Naive B cell (primary cell): ENCODE measurements around the gene PROM2. TPM values are rescaled to one million over a fixed set of nuclear protein-coding genes. Genes with fewer than 3 reads are reported as not detected.

ENCODE experiments used
- ATAC-seq, 2 donors: fragments of 150-1000 bp; cut with Tn5 transposase; 2 replicates each; pipeline ENCODE4 v1.10.0; 2021; ENCODE audit warnings: low read depth in 2 of 2, mild to moderate bottlenecking in 2 of 2, moderate library complexity in 2 of 2
- DNase-seq: peaks from one replicate; pipeline ENCODE4 v3.0.0; 2022
- H3K27ac Mint-ChIP-seq, 6 donors: one replicate each; pipeline ENCODE4 v1.8.0; 2020 to 2022; ENCODE audit warnings: mild to moderate bottlenecking in 6 of 6, mixed read lengths in 6 of 6, moderate library complexity in 5 of 6, inconsistent platforms in 2 of 6
- H3K27me3 Mint-ChIP-seq, 3 donors: one replicate each; pipeline ENCODE4 v1.8.0; 2021 to 2022; ENCODE audit warnings: mixed read lengths in 3 of 3, mild to moderate bottlenecking in 1 of 3
- H3K36me3 Mint-ChIP-seq, 2 donors: one replicate each; pipeline ENCODE4 v1.8.0; 2020 to 2022; ENCODE audit warnings: mixed read lengths in 2 of 2, inconsistent platforms in 1 of 2, mild to moderate bottlenecking in 1 of 2
- H3K4me1 Mint-ChIP-seq, 3 donors: one replicate each; pipeline ENCODE4 v1.8.0; 2020 to 2022; ENCODE audit warnings: mixed read lengths in 3 of 3, inconsistent platforms in 1 of 3, mild to moderate bottlenecking in 1 of 3, moderate library complexity in 1 of 3
- H3K4me3 Mint-ChIP-seq, 8 donors: one replicate each; pipeline ENCODE4 v1.8.0; 2020 to 2022; ENCODE audit warnings: mild to moderate bottlenecking in 8 of 8, mixed read lengths in 8 of 8, moderate library complexity in 8 of 8, inconsistent platforms in 2 of 8
- H3K9me3 Mint-ChIP-seq, 7 donors: one replicate each; pipeline ENCODE4 v1.8.0; 2020 to 2022; ENCODE audit warnings: mixed read lengths in 7 of 7, mild to moderate bottlenecking in 5 of 7, inconsistent platforms in 2 of 7, moderate library complexity in 1 of 7
- polyA plus RNA-seq, 6 donors: library from polyadenylated mRNA; unstranded; fragments of 300-500 nt; fragmentation: Illumina TruSeq; gene quantifications; one replicate each; pipeline ENCODE4 v1.2.3, GENCODE V29; 2021; ENCODE audit warnings: low read depth in 6 of 6

Gene PROM2
- polyA plus RNA-seq, 6 donors from 2014 or later, result not detected

DNA sequence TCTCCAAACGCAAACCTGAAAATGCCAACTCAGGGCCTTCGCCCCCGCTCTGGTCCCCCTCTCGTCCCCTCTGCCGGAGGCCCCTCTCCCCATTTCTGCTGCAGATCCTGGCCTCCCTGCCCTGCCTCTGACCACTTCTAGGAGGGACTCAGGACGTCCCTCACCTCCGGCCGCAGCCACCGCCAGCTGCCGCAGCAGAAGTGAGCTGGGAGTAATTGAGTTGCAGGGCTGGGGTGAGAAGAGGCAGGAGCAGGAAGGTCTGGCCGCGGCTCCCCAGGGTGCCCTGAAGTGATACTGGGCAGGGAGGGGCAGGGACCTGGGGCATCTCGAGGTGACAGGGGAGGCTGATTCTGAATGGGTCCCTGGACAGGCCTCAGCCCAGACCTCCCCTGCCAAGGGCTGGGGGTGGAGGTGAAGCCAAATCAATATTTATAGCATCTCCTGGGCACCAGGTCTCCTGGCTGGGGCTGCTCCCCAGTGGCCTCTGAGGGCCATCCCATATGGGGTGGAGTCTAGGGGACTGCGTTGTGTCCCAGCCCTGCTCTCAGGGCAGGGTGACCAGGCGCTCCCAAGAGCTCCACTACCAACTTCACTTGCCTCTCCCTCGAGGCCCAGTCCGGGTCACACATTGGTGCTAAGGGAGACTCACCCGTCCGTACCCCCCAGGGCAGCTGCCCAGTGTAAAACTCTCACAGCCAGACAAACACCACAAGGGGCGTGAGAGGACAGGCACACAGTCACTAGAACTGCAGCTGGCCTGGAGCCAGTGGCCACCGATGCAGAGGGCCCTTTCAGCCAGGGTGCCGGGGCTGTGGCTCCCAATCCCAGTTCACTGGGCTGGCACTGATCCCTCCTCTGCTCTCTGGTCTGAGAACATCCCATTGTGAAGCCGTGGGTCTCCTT, 55.9 kb downstream of the PROM2 start:
- no peak for ATAC-seq
- H3K27ac Mint-ChIP-seq, result no peak overlapping the region

DNA sequence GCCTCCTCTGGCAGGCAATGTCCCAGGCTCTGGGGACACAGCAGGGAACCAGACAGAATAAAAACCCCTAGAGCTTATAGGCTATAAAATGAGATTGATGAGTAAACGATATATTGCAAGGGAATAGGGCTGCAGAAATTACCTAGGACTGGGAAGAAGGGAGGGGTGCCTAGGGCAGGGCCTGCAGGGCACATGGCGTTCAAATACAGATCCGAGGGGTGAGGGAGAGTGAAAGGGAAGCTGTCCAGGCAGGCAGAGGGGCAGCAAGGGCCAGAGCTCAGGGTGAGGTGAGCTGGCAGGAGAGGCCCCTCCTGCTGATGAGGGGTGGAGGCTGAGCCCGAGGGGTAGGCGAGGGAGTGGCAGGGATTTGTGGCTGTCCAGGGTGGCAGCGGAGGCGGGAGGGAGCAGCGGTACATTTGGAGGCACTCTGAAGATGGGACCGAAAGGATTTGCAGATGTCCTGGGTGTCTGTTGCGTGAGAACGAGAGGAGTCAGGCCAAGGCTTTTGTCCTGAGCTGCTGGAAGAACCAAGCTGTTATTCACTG, 56.6 kb downstream of the PROM2 start:
- Mint-ChIP-seq H3K27me3 (peaks cover under 1 to 5% (median 1%) of the 10 kb centered on the region in 3 donors), H3K4me3 (no peak overlapping the region), H3K36me3 (no peaks in the 10 kb centered on the region), H3K4me1 (no peaks in the 10 kb centered on the region), H3K9me3 (peaks cover 0 to 8% (median 2%) of the 10 kb centered on the region in 7 donors), H3K27ac (peak overlapping the region in 2 of 6 donors; percentile 20 to 39)
- DNase-seq (no peak), ATAC-seq (no peak)

More for the DNA sequence above, 55.9 kb downstream of the PROM2 start:
- DNase-seq, result no peak
- Mint-ChIP-seq H3K27me3 (peaks cover 0 to 5% (median 0%) of the 10 kb centered on the region in 3 donors), H3K9me3 (peaks cover 0 to 12% (median 1%) of the 10 kb centered on the region in 7 donors), H3K4me3 (no peak overlapping the region), H3K36me3 (no peaks in the 10 kb centered on the region), H3K4me1 (no peaks in the 10 kb centered on the region)

DNA sequence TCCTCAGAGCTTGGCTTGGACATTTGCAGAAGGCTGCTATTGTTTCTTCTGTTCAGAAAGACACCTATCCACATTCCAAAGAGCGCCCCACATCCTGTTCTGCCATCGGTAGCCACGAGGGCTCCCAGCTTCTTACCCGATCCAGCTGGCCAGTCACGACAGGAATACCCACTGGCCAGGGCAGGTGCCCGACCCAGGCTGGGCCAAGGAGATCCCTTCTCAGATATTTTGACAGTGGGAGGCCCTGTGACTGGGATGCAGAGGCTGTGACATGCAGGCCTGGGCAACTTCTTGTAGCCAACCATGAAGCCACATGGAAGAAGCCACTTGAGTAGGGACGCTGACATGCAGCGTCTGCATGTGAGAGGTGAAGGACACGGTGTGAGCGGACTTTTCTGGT, 57.4 kb downstream of the PROM2 start:
- Mint-ChIP-seq H3K27me3 (peaks cover 3 to 5% (median 4%) of the 10 kb centered on the region in 3 donors), H3K27ac (no peak overlapping the region), H3K9me3 (peaks cover 0 to 7% (median 1%) of the 10 kb centered on the region in 7 donors), H3K4me1 (no peaks in the 10 kb centered on the region), H3K4me3 (no peak overlapping the region), H3K36me3 (no peaks in the 10 kb centered on the region)
- DNase-seq, result no peak
- no peak for ATAC-seq

DNA sequence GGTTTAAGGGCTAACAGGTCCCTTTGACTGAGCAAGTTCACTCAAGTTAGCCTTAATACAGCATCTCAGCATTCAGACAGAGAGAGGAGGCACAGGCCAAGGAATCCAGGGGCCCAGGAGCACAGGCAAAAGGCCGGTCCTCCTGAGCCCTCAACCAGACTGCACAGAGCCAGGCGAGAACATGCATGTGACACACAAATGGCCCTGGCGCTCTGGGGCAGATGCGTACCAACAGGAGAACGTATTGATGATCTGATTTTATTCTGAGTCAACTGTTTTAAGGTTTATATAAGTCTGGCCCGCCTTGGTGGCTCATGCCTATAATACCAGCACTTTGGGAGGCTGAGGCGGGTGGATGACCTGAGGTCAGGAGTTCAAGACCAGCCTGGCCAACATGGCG, 57.8 kb downstream of the PROM2 start:
- DNase-seq, result no peak
- H3K36me3 Mint-ChIP-seq, result no peaks in the 10 kb centered on the region
- no peak overlapping the region for H3K27ac Mint-ChIP-seq
- no peak overlapping the region for H3K4me3 Mint-ChIP-seq
- peaks cover 0 to 7% (median 1%) of the 10 kb centered on the region in 7 donors for H3K9me3 Mint-ChIP-seq
- ATAC-seq, result no peak
- H3K4me1 Mint-ChIP-seq, result no peaks in the 10 kb centered on the region
- peaks cover 3 to 5% (median 4%) of the 10 kb centered on the region in 3 donors for H3K27me3 Mint-ChIP-seq

DNA sequence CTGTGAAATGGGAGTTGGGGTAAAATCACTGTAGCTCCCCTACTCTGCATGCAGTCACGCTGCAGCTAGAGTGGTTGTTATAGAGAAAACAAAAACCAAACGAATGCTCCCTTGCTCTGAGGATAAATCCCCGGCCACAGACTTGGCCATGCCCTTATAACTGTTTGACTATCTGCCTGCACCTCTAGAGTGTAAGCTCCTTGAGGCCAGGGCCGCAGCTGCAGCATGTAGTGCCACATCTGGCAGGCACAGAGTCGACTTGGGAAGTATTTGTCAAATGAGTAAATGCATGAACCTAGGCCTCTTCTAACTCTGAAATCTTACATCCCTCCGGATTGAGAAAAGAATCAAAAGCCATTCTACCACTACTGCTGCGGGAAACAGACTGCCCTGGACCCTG, 58.8 kb downstream of the PROM2 start:
- Mint-ChIP-seq H3K4me3 (no peak overlapping the region), H3K27ac (no peak overlapping the region)

DNA sequence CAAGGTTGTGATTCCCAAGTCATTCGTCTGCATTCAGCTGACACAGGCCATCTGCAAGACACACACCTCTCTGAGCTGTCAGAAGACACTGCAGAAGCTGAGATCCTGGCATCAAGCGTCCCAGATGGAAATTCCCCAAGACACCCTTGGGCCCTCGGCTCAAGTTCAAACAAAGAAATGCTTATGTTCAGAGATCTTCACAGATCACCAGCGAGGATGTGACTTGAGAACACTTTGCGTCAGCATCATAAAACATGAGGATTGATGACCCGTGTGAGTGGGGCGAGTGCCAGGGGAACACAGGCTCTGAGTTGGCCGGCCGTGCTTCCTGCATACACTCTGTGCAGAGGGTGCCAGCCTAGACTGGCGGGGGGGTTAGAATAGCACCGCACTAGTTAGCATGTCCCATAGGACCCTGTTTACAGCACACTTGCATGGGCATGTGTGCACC, 59.7 kb downstream of the PROM2 start:
- Mint-ChIP-seq H3K27me3 (peaks cover 3 to 11% (median 5%) of the 10 kb centered on the region in 3 donors), H3K27ac (no peak overlapping the region), H3K4me1 (no peaks in the 10 kb centered on the region), H3K9me3 (peaks cover 0 to 3% (median 0%) of the 10 kb centered on the region in 7 donors), H3K36me3 (no peaks in the 10 kb centered on the region), H3K4me3 (no peak overlapping the region)
- ATAC-seq (no peak), DNase-seq (no peak)

More for the DNA sequence above, 58.8 kb downstream of the PROM2 start:
- Mint-ChIP-seq H3K4me1 (no peaks in the 10 kb centered on the region), H3K27me3 (peaks cover 3 to 11% (median 5%) of the 10 kb centered on the region in 3 donors), H3K9me3 (peaks cover 0 to 3% (median 0%) of the 10 kb centered on the region in 7 donors), H3K36me3 (no peaks in the 10 kb centered on the region)
- ATAC-seq (no peak), DNase-seq (no peak)

DNA sequence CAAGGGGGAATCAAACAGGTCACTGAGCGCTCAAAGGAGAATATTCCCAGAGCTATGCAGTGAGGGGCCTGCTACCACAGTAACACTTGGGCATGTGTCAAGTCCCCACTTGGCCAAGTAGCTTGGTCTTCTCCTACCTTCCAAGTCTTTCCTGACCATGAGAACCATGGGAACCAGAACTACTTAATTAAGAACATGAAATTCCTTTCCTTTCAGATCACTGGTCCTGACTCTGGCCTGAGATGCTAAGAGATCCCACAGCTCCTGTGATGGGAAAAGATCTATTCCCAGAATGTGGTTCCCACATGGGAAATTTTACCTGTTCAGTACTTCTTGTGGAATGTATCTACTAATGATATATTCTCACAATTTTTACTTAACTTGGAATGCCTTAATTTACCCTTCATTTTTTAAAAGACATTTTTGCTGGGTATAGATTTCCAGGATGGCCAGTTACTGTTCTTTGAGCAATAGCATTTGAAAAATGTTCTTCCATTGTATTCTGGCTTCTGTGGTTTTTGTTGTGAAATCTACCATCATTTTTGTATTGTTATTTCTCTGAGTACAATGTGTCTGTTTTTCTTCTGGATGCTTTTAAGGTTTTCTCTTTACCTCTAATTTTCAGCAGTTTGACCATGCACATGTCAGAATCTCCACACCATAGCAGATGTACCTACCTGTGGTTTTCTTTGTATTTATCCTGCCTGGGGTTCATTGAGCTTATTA, 60.8 kb downstream of the PROM2 start:
- H3K36me3 Mint-ChIP-seq, result no peaks in the 10 kb centered on the region
- no peaks in the 10 kb centered on the region for H3K4me1 Mint-ChIP-seq
- peaks cover 3 to 16% (median 5%) of the 10 kb centered on the region in 3 donors for H3K27me3 Mint-ChIP-seq
- no peak overlapping the region for H3K27ac Mint-ChIP-seq
- H3K9me3 Mint-ChIP-seq, result peaks cover 0 to 3% (median 0%) of the 10 kb centered on the region in 7 donors
- DNase-seq (no peak), ATAC-seq (no peak)
- H3K4me3 Mint-ChIP-seq, result no peak overlapping the region

DNA sequence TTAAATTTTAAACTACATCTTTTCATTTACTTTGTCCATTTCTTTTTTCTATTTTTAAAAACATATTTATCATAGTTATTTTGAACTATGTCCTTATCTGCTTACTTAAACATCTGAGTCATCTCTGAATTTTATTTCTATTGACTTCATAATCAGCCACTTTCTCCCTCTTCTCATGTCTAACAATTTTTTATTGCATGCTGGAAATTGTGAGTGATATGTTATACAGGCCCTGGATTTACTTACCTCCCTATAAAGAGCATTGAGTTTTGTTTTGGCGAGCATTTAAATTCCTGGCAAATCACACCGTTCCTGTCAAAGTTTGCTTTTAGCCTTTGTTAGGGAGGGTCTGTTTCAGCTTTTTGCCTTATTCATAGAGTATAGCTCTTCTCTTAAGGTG, 62.2 kb downstream of the PROM2 start:
- DNase-seq (no peak), ATAC-seq (no peak)
- H3K27ac Mint-ChIP-seq, result no peak overlapping the region
- peaks cover 3 to 21% (median 9%) of the 10 kb centered on the region in 3 donors for H3K27me3 Mint-ChIP-seq
- no peak overlapping the region for H3K4me3 Mint-ChIP-seq
- no peaks in the 10 kb centered on the region for H3K4me1 Mint-ChIP-seq
- peaks cover 0 to 3% (median 0%) of the 10 kb centered on the region in 7 donors for H3K9me3 Mint-ChIP-seq
- no peaks in the 10 kb centered on the region for H3K36me3 Mint-ChIP-seq

DNA sequence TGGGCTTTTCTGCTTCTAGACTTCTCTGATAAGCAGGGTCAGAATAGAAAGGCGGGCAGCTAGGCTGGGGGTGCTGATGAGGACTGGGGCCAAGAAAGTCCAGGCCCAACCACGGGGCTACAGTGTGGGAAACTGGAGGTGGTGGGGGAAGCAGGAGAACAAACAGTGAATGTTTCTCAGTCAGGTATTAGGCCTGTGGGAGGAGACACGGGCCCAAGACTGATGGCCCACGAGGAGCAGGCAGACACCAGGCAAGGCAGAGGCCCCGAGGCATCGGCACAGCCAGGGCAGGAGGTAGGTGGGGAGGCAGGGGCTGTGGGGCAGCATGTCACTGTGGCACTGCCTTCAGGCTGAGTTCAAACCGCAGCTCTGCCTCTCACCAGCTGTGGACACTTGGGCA, 63.6 kb downstream of the PROM2 start:
- DNase-seq (no peak), ATAC-seq (no peak)
- peaks cover 8 to 34% (median 23%) of the 10 kb centered on the region in 3 donors for H3K27me3 Mint-ChIP-seq
- H3K27ac Mint-ChIP-seq, result no peak overlapping the region
- peaks cover 0 to 3% (median 2%) of the 10 kb centered on the region in 7 donors for H3K9me3 Mint-ChIP-seq
- no peaks in the 10 kb centered on the region for H3K4me1 Mint-ChIP-seq
- no peaks in the 10 kb centered on the region for H3K36me3 Mint-ChIP-seq
- H3K4me3 Mint-ChIP-seq, result no peak overlapping the region

Other genes with a start within 250 kb of the PROM2 start
- gene MAL, start 248.7 kb upstream of the PROM2 start, polyA plus RNA-seq, result 1 to 10 TPM in 2 of 6 donors, under 1 TPM in 2, not detected in 2; 0.41 to 1.1 (median 0.75) TPM
- gene MRPS5, start 152.6 kb upstream of the PROM2 start, polyA plus RNA-seq, result 10 to 100 TPM; 28.5 to 48.2 (median 35.3) TPM
- 10 to 100 TPM in 3 of 6 donors, 1 to 10 TPM in 3; 6.7 to 11.2 (median 8.9) TPM for gene ZNF514, start 114.6 kb upstream of the PROM2 start, polyA plus RNA-seq
- gene ZNF2, start 108.6 kb upstream of the PROM2 start, polyA plus RNA-seq, result 1 to 10 TPM; 2.4 to 7.3 (median 3.4) TPM
- gene ZNF892, start 66.9 kb upstream of the PROM2 start, polyA plus RNA-seq, result 1 to 10 TPM in 2 of 6 donors, under 1 TPM in 3, not detected in 1; 0.25 to 1.3 (median 0.58) TPM
- not detected for gene KCNIP3, start 22.9 kb downstream of the PROM2 start, polyA plus RNA-seq
- gene FAHD2A, start 128.3 kb downstream of the PROM2 start, polyA plus RNA-seq, result 10 to 100 TPM in 4 of 6 donors, 1 to 10 TPM in 2; 6.7 to 29.3 (median 11.1) TPM
- gene TRIM43B, start 210.3 kb downstream of the PROM2 start, polyA plus RNA-seq, result not detected